GM18951 (cell line): ENCODE measurements around the gene CASZ1.

Experiments used
- POLR2A ChIP-seq: IDR thresholded peaks from 4 replicates; pipeline ENCODE4 v1.6.1; 2011; ENCODE audit warnings: mild to moderate bottlenecking; ENCODE audit not compliant: insufficient read length, insufficient read depth; ENCODE audit errors: extremely low read depth
- in situ Hi-C: fragments of 300-500 bp; cut with MboI; formaldehyde crosslinking; loops from one replicate; pipeline ENCODE4 v1.12.0; 2022; ENCODE audit warnings: low sequenced_read_pairs, mixed read lengths, inconsistent platforms; ENCODE audit not compliant: unreplicated experiment

The CASZ1 gene, protein sequence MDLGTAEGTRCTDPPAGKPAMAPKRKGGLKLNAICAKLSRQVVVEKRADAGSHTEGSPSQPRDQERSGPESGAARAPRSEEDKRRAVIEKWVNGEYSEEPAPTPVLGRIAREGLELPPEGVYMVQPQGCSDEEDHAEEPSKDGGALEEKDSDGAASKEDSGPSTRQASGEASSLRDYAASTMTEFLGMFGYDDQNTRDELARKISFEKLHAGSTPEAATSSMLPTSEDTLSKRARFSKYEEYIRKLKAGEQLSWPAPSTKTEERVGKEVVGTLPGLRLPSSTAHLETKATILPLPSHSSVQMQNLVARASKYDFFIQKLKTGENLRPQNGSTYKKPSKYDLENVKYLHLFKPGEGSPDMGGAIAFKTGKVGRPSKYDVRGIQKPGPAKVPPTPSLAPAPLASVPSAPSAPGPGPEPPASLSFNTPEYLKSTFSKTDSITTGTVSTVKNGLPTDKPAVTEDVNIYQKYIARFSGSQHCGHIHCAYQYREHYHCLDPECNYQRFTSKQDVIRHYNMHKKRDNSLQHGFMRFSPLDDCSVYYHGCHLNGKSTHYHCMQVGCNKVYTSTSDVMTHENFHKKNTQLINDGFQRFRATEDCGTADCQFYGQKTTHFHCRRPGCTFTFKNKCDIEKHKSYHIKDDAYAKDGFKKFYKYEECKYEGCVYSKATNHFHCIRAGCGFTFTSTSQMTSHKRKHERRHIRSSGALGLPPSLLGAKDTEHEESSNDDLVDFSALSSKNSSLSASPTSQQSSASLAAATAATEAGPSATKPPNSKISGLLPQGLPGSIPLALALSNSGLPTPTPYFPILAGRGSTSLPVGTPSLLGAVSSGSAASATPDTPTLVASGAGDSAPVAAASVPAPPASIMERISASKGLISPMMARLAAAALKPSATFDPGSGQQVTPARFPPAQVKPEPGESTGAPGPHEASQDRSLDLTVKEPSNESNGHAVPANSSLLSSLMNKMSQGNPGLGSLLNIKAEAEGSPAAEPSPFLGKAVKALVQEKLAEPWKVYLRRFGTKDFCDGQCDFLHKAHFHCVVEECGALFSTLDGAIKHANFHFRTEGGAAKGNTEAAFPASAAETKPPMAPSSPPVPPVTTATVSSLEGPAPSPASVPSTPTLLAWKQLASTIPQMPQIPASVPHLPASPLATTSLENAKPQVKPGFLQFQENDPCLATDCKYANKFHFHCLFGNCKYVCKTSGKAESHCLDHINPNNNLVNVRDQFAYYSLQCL (N-terminal part only)

DNA sequence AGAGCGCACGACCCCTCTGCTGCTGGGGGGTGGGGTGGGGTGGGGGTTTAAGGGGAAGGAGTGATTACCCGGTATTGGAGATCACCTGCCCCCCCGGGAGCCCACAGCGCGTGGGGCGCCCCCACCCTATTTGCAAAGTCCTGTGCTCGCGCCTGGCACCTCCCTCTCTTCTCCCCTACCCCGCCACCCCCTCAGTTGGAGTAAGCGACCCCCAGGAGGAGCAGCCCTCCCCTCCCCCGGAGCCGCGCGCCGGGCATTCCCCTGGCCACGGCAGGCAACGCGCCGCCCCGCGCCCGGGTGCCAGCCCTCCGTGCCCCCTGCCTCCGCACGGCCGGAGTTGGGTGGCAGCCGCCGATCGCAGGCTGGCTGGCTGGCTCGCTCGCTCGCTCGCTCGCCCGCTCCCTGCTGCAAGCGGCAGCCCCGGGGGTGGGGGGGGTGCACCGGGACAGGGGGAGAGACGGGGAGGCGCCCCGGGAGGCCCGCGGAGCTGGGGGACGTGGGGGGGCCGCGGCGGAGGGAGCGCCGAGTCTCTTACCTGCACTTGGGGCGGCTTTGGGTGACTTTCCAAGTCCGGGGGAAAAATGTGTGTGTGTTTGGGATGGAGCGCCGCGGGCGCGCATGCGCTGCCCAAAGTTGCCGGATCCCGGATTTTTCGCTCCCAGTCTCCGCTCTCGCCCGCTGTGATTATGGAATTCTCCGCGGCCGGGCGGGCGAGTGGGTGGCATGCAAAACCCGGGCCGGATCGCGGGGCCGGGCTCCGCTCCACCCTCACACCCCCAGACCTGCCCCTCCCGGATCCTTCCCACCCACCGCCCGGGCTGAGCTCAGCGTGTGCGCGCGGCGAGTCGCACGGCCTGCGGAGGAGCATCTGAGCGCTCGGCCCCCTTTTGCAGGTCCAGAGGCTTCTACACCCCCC is at the start of gene CASZ1:
Gene CASZ1, minus strand, starts transcription at position 618 of the 916 bp plus-strand sequence. CDS start 102,757 bp downstream, outside the sequence.
- in situ Hi-C loops: no loop called here
- no peak for TF ChIP-seq POLR2A

DNA sequence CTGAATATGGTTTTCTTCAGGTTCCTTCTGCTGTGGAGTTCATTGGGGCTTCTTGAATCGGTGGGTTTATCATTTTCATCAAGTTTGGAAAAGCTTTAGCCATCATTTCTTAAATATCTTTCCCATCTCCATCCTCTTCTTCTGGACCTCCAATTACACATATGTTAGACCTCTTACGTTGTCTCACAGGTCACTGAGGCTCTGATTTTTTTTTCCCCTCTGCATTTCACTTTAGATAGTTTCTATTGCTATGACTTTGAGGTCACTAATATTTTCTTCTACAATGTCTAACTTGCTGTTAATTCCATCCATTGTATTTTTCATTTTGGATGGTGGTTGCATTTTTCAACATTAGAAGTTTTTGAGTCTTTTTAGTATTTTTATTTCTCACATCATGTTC is 47.3 kb upstream of the CASZ1 start:
- in situ Hi-C loops: no loop called here
- no peak for TF ChIP-seq POLR2A

DNA sequence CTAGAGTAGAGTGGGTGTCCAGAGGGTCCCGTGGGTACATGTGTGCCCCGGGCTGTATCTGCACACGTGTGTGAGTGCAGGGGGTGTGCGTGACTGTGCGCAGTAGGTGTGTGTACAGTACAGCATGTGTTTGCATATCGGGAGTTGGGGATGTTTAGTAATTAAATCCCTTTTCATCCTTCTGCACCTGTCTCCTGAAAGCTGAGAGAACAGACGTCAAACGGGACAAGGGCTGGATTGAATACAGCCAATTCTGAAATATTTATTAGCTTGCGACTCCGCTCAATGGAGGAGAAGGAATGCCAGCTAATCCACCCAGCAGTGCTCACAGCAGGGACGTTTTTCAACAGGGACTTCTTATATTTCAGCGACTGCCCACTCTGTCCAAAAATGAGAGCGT is 44.7 kb upstream of the CASZ1 start:
- in situ Hi-C loops: no loop called here
- no peak for TF ChIP-seq POLR2A

DNA sequence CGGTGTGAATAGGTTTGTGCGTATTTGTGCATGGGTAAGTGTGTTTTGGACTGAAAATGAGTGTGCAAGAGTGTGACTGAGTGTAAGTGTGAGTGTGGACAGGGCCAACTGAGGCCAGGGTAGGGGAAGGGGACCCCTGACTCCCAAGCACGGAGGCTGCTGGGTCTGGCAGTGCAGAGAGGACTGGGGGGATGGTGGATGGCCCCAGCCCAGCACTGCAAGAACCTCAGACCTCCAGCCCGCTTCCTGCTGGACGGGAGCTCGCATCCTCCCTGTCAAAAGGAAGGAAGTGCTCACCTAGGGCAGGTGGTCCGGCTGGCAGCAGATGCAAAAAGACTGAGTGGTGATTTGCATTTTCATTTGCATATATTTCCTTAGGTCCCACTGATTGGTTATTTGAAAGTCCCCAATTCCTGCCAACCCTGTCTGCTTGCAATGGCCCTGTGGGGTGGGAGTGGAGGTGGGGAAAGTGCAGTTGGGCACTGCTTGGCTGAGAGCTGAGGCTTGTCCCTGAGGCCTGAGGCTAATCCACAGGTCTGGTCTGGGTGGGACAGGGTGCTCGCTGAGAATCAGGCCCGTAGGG is 42.8 kb upstream of the CASZ1 start:
- in situ Hi-C loops: no loop called here
- no peak for TF ChIP-seq POLR2A

DNA sequence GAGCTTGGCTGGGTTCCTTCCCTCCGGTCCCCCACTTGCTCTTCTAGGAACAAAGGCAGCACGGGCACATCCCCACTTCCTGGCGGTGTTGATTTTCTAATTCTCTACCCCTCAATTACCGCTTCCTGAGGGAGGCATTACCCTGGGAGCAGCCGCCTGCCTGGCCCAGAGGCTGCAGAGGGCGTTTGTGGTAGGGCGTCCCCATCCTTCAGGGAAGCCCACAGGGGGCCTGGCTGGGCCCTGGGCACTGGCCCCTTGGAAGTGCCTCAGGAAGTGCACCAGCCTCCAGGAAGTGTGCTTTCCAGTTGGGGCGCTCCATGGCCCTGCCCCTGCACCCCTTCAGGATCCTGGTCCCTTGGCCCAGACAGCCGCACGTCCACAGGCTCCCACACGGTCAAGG is 42.1 kb upstream of the CASZ1 start:
- TF ChIP-seq POLR2A: no peak
- in situ Hi-C loops: no loop called here

DNA sequence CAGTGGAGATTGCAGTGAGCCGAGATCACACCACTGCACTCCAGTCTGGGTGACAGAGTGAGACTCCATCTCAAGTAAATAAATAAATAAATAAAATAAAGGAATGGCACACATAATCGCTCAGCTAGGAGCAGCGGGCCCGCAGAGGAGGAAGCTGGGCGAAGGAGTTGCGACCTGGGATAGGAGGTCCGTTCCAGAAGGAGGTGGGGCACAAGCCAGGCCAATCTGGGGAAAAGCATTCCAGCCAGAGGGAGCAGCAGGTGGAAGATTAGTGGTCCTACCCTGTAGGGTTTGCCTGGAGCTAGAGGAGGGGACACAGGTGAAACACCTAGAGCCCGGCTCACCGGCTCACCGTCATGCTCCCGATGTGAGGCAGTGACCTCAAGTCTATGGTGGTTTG is 40.3 kb upstream of the CASZ1 start:
- no peak for TF ChIP-seq POLR2A

DNA sequence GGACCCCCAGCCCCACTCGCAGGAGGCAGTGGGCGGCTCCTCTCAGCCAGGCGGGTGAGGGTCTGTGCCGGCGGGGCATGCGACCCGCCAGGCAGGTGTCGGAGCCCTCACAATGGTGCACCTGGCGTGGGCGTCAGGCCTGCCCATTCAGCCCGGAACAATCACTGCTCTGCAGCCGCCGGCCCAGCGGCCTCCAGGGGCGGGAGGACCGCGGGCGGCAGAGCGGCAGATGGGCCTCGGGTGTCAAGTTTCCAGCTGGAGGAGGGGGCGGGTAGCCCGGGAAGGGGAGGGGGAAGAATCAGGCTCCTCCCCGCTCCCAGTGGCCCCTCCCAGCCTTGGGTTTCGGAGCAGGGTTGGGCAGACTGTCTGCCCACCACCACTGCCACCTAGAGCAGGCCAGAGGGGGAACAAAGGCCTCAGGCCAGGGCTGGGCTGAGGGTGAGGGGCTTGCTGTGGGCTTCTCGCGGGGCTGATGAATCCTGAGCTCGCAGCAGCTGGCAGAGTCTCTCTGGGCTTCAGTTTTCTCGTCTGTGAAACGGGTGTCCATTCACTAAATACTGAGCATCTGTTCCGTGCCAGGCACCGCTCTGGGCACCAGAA is 39.5 kb upstream of the CASZ1 start:
- no peak for TF ChIP-seq POLR2A
- in situ Hi-C loops: no loop called here

More for the DNA sequence above, 40.3 kb upstream of the CASZ1 start:
- in situ Hi-C loops: no loop called here

DNA sequence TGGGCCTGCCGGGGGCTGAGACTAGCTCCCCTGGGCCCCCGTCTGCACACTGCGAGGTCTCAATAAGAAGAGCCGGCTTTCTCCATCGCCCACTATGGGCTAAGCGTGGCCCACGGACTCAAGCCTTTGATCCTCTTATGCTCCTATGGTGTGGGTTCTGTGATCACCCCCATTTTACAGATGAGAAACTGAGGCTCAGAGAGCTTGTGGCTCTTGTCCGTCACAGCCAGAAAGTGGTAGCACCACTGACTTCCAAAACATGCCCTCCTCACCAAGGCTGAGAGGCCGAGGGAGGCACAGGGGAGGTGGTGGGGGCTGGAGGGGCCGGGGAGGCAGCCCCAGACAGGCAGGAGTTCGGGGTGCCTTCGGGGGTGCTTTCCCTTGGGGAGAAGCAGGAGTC is 39.0 kb upstream of the CASZ1 start:
- TF ChIP-seq POLR2A: no peak
- in situ Hi-C loops: no loop called here

DNA sequence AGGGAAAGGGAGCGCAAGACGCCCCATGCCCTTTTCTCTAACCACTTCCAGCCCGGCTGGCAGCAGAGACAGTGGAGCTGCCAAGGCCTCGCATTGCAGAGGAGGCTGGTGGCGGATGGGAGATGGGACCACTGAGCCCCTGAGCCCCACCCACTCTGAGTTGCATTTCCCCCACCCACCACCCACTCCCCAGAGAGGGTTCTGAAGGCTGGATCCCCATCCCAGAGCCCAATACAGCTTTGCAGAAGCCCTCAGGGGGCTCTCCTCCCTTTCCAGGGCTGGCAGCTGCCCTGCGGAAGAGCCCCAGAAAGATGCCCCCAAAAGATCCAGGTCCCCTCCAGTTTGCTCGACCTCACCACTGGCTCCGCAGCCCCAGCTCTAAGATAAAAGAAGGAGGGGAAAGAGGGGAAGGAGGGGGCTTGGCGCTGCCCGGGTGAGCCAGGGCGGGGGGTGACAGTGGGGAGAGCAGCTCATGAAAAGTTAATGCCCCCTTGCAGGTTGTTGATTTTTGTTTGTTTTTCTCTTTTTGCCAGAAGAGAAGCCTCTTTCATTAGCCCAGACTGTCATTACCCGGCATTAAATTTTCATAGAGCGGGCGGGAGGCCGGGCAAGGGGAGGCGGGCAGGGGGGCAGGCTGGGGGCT is 38.4 kb upstream of the CASZ1 start:
- no peak for TF ChIP-seq POLR2A
- in situ Hi-C loops: no loop called here

DNA sequence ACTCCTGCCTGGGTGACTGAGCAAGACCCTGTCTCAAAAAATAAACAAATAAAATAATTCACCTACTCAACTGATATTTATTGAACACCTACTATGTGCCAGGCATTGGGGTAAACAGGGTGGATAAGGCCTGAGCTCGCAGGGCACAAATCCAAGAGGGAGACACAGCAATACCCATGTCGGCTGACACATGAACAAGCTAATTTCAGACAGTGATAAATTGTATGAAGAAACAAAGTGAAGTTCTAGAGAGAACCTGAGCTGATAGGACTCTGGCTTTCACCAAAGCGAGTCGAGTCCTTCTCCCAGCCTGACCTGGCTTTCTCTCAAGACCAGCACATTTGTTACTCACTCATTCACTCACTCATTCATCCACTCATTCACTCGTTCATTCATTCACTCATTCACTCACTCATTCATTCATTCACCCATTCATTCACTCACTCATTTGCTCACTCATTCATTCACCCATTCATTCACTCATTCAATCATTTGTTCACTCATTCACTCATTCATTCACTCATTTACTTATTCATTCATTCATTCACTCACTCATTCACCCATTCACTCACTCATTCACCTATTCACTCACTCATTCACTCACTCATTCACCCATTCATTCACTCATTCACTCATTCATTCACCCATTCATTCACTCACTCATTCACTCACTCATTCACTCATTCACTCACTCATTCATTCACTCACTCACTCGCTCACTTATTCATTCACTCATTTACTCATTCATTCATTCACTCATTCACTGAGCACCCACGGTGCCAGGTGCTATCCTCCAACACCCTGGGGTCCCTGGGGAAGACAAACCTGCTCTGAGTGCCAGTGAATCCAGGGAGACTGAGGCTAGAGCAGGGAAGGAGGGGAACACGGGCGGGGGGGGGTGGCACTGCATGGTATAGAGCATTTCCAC is 37.4 kb upstream of the CASZ1 start:
- in situ Hi-C loops: no loop called here

More for the DNA sequence above, 37.4 kb upstream of the CASZ1 start:
- no peak for TF ChIP-seq POLR2A
